Dendritic cell treated with granulocyte-macrophage colony-stimulating factor and Interleukin-4, amounts not matched to agents 40 ng/mL and 50 ng/mL, for 4 days (primary cell): ENCODE results near the gene KRTAP29-1.

Source experiments
- H3K27ac Mint-ChIP-seq: one replicate; pipeline ENCODE4 v1.8.0; 2022; ENCODE audit warnings: mild to moderate bottlenecking, mixed read lengths
- H3K27me3 Mint-ChIP-seq: one replicate; pipeline ENCODE4 v1.8.0; 2022; ENCODE audit warnings: mild to moderate bottlenecking, mixed read lengths
- H3K36me3 Mint-ChIP-seq: one replicate; pipeline ENCODE4 v1.8.0; 2022; ENCODE audit warnings: low read depth, mixed read lengths
- H3K4me1 Mint-ChIP-seq: one replicate; pipeline ENCODE4 v1.8.0; 2022; ENCODE audit warnings: low read depth, mixed read lengths
- H3K4me3 Mint-ChIP-seq: one replicate; pipeline ENCODE4 v1.8.0; 2022; ENCODE audit warnings: mild to moderate bottlenecking, moderate library complexity, mixed read lengths
- H3K9me3 Mint-ChIP-seq: one replicate; pipeline ENCODE4 v1.8.0; 2022; ENCODE audit warnings: mixed read lengths
- intact Hi-C: fragments of 100-400 bp; cut with micrococcal nuclease; formaldehyde crosslinking; loops from one replicate; pipeline ENCODE4 v1.15.0; 2022

The KRTAP29-1 gene

DNA sequence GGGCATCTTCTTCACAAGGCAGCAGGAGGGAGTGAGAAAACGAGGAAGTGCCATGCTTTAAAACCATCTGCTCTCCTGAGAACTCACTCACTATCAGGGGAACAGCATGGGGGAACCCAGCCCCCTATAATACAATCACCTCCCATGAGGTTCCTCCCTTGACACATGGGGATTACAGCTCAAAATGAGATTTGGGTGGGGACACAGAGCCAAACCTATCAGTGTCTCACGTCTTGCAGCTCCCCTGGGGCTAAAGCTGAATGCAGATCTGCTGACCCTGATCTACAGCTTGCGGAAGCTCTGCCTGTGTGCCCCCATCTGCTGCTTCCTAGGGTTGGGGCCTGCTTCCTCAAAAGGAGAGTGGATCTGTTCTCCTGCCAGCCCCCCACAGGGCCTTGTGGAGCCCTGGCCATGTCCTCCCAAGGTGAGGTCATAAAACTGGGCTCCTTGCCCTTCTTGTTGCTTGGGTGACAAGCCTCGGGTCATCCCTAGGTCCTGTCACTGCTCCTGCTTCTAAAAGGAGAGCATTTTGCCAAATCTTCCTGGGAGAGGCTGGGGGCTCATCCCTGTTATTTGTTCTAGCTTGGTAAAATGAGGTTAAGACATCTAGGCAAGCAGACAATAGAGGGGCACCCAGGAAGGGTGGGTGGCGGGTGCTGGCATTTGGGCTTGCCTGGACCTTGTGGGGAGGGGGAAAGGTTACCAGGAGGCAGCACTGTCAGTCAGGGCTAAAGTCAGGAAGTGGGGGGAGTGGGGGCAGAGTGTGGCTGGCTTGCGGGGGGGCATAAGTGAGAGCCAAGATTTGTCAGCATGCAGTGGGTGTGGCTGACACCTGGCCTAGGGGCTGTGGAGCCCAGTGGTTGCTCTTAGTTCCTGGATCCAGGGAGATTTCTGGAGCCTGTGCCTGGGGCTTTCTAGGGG is 32.0 kb upstream of the KRTAP29-1 start:
- Mint-ChIP-seq H3K9me3 (no peaks in the 10 kb centered on the region), H3K27ac (no peak overlapping the region), H3K4me1 (peaks cover 10% of the 10 kb centered on the region), H3K36me3 (no peaks in the 10 kb centered on the region), H3K4me3 (no peak overlapping the region), H3K27me3 (peaks cover 4% of the 10 kb centered on the region)
- intact Hi-C loops, result no loop called here

DNA sequence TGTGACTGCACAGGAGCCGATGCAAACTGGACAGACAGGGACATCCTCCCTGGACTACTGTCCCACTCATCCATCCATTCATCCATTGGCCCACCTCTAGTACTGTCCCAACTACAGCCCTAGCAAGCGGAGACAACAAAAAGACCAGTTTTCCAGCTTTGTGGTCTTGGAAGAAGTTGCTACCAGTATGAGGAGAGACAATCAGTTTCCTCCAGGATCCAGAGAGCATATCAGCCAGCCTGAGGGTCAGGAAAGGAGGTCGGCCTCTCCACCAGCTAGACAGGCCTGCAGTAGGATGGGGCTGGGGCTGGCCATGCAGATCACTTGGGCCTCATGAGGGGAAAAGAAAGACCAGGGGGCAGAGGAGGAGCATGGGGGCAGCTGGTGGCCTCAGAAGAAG is 31.2 kb upstream of the KRTAP29-1 start:
- H3K4me3 Mint-ChIP-seq, result no peak overlapping the region
- no peak overlapping the region for H3K27ac Mint-ChIP-seq
- H3K36me3 Mint-ChIP-seq, result no peaks in the 10 kb centered on the region
- intact Hi-C loops, result no loop called here
- H3K27me3 Mint-ChIP-seq, result peaks cover 5% of the 10 kb centered on the region
- peaks cover 2% of the 10 kb centered on the region for H3K4me1 Mint-ChIP-seq
- H3K9me3 Mint-ChIP-seq, result no peaks in the 10 kb centered on the region

DNA sequence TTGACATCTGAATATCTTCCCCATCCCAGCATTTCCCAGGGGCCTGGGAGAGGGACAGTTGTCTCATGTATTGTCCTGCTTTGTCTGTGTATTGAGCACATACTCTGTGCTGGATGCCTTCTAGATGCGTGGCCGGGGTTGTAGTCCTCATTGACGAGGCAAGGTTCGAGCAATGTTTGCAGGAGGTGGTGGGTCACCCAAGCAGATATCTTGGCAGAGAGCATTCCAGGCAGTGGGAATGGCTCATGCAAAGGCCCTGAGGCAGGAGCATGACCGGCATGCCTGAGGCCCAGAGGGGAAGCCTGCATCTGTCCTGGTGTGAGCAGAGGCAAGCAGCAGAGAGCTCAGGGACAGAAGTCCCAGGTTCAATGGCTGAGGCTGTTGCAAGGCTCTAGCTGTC is 30.4 kb upstream of the KRTAP29-1 start:
- no peaks in the 10 kb centered on the region for H3K9me3 Mint-ChIP-seq
- intact Hi-C loops, result no loop called here
- no peaks in the 10 kb centered on the region for H3K36me3 Mint-ChIP-seq
- H3K27ac Mint-ChIP-seq, result no peak overlapping the region
- no peak overlapping the region for H3K4me3 Mint-ChIP-seq
- H3K27me3 Mint-ChIP-seq, result peaks cover 5% of the 10 kb centered on the region
- no peaks in the 10 kb centered on the region for H3K4me1 Mint-ChIP-seq

DNA sequence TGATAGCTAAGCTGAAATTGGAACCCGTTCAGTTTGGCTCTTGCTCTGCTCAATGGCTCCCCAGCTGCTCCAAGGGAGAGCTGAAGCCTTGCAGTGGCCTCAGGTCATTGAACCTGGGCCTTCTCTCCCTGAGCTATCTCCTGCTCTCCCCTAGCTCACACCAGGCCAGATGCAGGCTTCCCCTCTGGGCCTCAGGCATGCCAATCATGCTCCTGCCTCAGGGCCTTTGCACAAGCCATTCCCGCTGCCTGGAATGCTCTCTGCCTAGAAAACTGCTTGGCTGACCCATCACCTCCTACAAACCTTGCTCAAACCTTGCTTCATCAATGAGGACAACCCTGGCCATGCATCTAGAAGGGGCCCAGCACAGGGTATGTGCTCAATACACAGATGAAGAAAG is 29.6 kb upstream of the KRTAP29-1 start:
- intact Hi-C loops, result no loop called here
- Mint-ChIP-seq H3K4me3 (no peak overlapping the region), H3K4me1 (no peaks in the 10 kb centered on the region), H3K9me3 (no peaks in the 10 kb centered on the region), H3K36me3 (no peaks in the 10 kb centered on the region), H3K27ac (no peak overlapping the region), H3K27me3 (peaks cover 5% of the 10 kb centered on the region)

DNA sequence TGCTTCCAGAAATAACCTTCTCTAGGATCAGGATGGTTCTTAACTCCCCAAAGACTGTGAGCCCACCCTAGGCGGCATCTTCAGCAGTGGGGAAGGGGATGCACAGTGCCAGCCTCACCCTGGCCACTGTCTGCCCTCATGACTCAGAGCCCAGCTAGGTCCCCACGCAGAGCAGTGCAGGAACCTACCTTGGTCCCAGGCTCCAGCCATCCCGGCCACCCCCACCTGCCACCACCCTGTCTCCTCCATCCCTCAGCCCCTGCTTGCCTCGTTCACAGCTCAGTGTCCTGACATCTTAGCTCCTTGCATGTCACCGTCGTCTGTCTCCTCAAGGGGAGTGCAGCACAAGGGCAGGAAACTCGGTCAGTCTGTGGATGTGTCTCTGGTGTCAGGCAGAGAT is 29.0 kb upstream of the KRTAP29-1 start:
- H3K4me3 Mint-ChIP-seq, result no peak overlapping the region
- peaks cover 2% of the 10 kb centered on the region for H3K4me1 Mint-ChIP-seq
- intact Hi-C loops, result no loop called here
- peaks cover 5% of the 10 kb centered on the region for H3K27me3 Mint-ChIP-seq
- no peaks in the 10 kb centered on the region for H3K9me3 Mint-ChIP-seq
- H3K36me3 Mint-ChIP-seq, result no peaks in the 10 kb centered on the region
- H3K27ac Mint-ChIP-seq, result no peak overlapping the region

DNA sequence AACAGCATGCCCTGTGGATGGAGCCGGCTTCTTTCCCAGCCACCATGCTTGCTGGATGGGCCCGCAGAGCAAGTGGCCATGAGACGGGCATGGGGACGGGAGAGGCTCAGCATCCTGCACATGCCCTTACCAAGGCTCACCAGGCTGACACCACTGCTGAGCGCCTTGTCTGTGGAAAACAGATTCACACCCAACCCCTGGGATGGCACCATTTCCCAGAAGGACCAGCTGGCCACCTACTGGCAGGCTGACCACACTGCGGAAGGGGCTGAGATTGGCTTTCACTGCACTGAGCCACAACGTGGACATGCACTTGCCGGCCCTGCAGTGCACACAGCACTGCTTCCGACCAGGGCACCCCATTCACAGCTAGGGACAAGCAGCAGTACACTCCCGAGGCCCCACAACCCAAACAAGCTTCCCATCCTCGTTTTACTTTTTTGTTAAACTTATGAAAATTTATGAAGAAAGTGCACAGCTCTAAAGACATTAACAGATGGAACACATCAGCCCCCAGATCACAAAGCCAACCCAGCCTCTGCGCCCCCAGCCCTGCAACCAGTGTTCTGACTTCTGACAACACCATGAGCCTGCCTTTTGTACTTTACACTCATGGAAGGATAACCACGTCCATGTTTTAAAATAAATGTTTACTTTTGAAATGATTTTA is 26.8 kb upstream of the KRTAP29-1 start:
- no peaks in the 10 kb centered on the region for H3K36me3 Mint-ChIP-seq
- intact Hi-C loops, result loop anchor here (10.0 kb wide), 1 partner anchor 525 kb away; no protein-coding TSS in a partner anchor
- H3K27me3 Mint-ChIP-seq, result peaks cover 2% of the 10 kb centered on the region
- no peaks in the 10 kb centered on the region for H3K9me3 Mint-ChIP-seq
- peaks cover 4% of the 10 kb centered on the region for H3K4me1 Mint-ChIP-seq
- no peak overlapping the region for H3K4me3 Mint-ChIP-seq
- no peak overlapping the region for H3K27ac Mint-ChIP-seq

DNA sequence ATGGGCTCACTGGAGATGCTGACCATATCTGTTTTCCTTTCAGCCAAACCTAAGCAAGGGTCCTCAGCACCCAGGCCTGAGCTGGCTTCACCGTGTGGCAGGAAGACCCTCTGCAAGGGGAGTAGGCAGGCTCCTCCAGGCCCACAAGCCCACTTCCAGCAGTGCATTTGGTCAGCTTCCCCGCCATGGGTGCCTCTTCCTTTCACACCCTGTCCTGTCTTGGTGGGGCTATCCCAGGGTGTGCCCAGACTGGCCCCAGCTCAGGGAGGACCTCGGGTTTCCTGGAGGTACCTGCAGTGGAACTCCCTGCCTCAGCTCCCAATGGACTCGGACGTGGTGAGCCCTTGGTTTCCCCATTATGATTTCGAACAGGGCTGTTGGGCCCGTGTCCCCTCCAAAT is 25.6 kb upstream of the KRTAP29-1 start:
- Mint-ChIP-seq H3K27me3 (peaks cover 7% of the 10 kb centered on the region), H3K4me3 (no peak overlapping the region), H3K27ac (no peak overlapping the region), H3K9me3 (no peaks in the 10 kb centered on the region), H3K36me3 (no peaks in the 10 kb centered on the region), H3K4me1 (peaks cover 4% of the 10 kb centered on the region)
- intact Hi-C loops, result loop anchor here (10.0 kb wide), 1 partner anchor 523 kb away; no protein-coding TSS in a partner anchor

DNA sequence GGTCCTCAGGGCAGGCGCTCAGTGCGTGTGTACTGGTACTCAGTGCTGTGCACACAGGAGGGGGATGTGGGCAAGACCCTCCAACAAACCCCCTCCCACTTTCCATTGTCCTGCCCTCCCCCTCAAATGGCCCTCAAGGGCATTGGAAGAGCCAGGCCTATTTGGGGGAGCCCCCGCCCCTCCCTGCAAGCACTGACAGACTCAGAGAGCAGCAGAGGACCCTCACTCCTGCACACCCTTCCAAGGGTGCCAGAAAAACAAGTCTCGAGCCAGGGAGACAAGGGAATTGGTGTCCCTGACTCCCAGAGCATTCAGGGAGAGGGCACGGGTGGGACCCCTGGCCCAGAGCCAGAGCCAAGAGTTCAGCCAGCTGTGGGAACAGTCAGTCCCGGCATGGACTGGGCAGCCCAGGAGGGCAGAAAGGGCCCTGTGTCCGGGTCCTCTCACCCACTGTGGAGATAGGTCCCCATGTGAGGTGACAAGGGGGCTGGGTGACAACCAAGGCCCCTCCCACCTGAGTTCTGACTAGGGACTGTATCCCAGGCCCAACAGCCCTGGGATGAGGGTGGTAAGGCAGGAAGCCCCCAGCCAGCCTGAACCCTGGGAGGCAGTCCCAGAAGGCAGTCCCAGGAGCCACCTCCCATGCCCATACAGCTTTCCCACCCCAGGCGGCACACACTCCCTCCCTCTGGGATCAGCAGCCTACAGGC is 24.9 kb upstream of the KRTAP29-1 start:
- Mint-ChIP-seq H3K4me1 (peaks cover 4% of the 10 kb centered on the region), H3K4me3 (no peak overlapping the region), H3K27ac (no peak overlapping the region), H3K9me3 (no peaks in the 10 kb centered on the region), H3K27me3 (peaks cover 7% of the 10 kb centered on the region), H3K36me3 (no peaks in the 10 kb centered on the region)
- intact Hi-C loops, result loop anchor here (10.0 kb wide), 1 partner anchor 523 kb away; no protein-coding TSS in a partner anchor

DNA sequence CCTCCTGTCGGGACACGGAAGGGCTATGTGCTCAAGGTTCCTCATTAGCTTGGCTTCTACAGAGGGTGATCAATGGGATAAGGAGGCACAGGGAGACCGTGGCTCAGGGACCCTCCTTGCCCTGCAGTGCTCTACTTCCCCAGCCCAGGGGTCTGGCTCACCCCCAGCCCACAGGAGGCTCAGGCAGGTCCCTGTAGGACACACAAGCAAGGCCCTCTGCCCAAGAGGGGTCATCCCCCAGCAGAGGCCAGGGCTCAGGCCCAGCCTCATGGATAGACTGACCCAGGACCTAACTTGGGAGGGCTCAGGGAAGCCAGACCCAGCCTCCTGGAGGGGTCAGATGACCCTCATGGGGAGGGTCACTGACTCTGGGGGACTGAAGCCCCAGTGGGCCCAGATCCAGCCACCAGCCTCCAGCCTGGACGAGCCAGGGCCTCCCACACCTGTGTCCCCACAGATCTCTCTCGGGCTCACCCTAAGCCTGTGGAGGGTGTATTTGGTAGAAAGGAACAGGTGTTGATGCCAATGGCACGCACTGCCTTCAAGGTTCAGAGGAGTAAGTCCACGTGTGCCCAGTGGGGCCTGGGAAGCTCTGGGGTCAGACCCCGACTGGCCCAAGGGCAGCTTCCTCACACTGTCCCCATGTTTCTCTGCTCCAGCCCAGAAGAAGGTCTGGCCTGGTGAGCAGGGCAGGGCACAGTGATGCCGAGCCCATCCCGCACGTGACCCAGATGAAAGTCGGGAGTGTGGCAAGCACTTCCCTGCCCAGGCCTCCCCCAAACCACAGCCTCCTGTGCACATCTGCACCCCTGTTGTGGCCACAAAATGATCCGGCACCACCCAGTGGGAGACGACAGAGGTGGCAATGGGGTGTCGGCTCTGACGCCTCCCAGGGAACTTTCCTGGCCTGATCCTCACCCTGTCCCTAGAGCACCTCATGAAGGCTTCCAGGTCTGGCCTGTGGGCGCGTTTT is 23.8 kb upstream of the KRTAP29-1 start:
- H3K4me1 Mint-ChIP-seq, result peaks cover 4% of the 10 kb centered on the region
- H3K27me3 Mint-ChIP-seq, result peaks cover 7% of the 10 kb centered on the region
- H3K4me3 Mint-ChIP-seq, result no peak overlapping the region
- H3K36me3 Mint-ChIP-seq, result no peaks in the 10 kb centered on the region
- no peaks in the 10 kb centered on the region for H3K9me3 Mint-ChIP-seq
- no peak overlapping the region for H3K27ac Mint-ChIP-seq
- intact Hi-C loops, result loop anchor here (10.0 kb wide), 1 partner anchor 522 kb away; no protein-coding TSS in a partner anchor

DNA sequence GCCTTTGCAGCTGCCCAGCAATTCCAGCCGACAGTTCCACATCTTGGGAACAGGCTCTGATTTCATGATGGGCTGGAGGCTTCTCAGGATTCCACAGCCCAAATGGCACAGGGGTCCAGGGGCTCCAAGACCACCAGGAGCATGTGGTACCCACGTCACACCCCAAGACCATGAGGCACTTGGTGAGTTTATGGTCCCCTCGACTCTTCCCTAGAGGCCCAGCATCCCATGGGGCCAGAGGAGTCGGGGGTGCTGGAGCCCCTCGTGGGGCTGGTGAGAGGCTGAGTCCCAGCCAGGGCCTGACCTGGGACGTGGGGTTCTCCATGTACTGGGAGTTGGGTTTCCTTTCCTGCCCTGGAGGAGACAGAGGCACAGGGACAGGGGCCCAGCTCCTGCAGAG is 23.0 kb upstream of the KRTAP29-1 start:
- no peaks in the 10 kb centered on the region for H3K36me3 Mint-ChIP-seq
- H3K4me3 Mint-ChIP-seq, result no peak overlapping the region
- H3K4me1 Mint-ChIP-seq, result peaks cover 4% of the 10 kb centered on the region
- H3K27ac Mint-ChIP-seq, result no peak overlapping the region
- intact Hi-C loops, result loop anchor here (10.0 kb wide), 1 partner anchor 521 kb away; no protein-coding TSS in a partner anchor
- peaks cover 7% of the 10 kb centered on the region for H3K27me3 Mint-ChIP-seq
- H3K9me3 Mint-ChIP-seq, result peaks cover 3% of the 10 kb centered on the region

DNA sequence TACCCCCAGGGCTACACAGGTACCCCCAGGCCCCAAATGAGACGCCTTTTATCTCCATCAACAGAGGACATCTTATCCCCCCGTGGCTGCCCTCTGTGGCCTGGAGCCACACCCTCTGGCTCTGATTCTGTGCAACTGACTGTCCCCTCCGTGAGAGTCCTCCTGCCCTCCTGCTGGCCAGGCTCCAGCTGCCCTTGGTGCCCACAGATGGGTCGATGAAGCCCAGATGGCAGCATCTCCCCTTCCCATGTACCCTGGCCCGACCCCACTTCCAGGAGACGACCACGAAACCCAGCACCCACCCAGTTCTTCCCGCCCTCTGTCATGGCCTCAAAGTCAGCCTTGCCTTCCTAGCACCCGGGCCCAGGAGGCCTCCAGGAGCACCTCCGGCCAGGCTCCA is 22.5 kb upstream of the KRTAP29-1 start:
- no peak overlapping the region for H3K4me3 Mint-ChIP-seq
- H3K27ac Mint-ChIP-seq, result no peak overlapping the region
- intact Hi-C loops, result loop anchor here (10.0 kb wide), 1 partner anchor 520 kb away; no protein-coding TSS in a partner anchor

DNA sequence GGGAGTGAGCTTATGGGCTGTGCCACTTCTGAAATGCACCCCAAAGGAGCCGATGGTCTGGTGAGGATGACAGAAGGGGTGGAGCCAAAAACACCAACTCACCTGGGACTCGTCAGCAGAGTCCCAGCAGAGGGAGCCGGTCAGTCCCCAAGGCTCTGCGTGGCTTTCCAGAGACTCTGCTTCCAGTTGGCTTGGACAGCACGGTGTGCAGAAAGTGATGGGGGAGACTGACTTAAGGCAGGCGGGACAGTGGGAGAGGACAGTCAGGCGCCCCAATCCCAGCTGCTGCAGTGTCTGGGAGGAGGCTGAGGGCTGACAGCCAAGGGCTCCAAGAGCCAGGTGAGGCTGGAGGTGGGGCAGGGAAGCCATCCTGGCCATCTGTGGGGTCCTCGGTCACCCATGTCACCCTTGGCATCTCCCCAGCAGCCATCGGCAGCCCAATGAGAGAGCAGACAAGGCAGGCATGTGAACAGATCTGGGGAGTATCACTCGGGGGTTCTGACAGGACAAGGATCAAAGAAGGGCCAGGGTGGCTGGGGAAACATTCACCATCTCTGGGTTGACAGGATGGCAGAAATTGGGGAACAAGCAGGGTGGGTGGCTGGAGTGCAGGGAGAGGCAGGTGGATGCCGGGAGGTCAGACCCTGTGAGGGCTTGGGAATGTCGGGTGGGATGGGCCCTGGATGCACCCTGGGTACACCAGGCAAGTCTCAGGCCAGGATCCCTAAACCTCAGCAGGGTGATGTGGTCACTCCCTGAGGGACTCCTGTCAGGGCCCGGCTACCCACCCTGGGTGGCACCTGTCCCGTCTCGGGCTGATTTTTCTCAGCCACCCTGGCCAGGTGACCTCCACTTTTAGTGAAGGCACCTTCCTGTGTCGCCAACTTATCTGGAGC is 21.8 kb upstream of the KRTAP29-1 start:
- H3K27ac Mint-ChIP-seq, result no peak overlapping the region
- peaks cover 5% of the 10 kb centered on the region for H3K27me3 Mint-ChIP-seq
- intact Hi-C loops, result loop anchor here (10.0 kb wide), 1 partner anchor 520 kb away; no protein-coding TSS in a partner anchor
- H3K4me3 Mint-ChIP-seq, result no peak overlapping the region
- peaks cover 13% of the 10 kb centered on the region for H3K9me3 Mint-ChIP-seq
- H3K4me1 Mint-ChIP-seq, result peaks cover 4% of the 10 kb centered on the region
- H3K36me3 Mint-ChIP-seq, result no peaks in the 10 kb centered on the region

More for the DNA sequence above, 22.5 kb upstream of the KRTAP29-1 start:
- no peaks in the 10 kb centered on the region for H3K36me3 Mint-ChIP-seq
- H3K9me3 Mint-ChIP-seq, result peaks cover 8% of the 10 kb centered on the region
- peaks cover 7% of the 10 kb centered on the region for H3K27me3 Mint-ChIP-seq
- peaks cover 4% of the 10 kb centered on the region for H3K4me1 Mint-ChIP-seq
